ENCODE data around the gene ZNF142. TPM values are rescaled to one million over a fixed set of nuclear protein-coding genes. Genes with fewer than 3 reads are reported as not detected.

ZNF142 gene
- total and polyA plus RNA-seq, 2 of the 8 experiments (the other 6 are each of a cell fraction or from before 2014, with no cell fraction given): 9.4 to 32.5 TPM

- peaks cover 0 to 5% (median under 1%) of the 10 kb centered on the region in 4 experiments; a peak in 2 of 7 replicates for H3K4me1 ChIP-seq (replicated peaks in 1 of 4; ENCODE audit: control insufficient read depth in 3 of 4, insufficient read depth in 4 of 4, low read length in 3 of 4)
- peaks cover 5% of the 10 kb centered on the region; the same call in 1 of the 2 replicates for H3K23me2 ChIP-seq (ENCODE audit: low read depth, low read length)
- no peaks in the 10 kb centered on the region for H3K27me3 ChIP-seq (replicated peaks in 1 of 4; ENCODE audit: control insufficient read depth in 3 of 4, extremely low read depth in 1 of 4, insufficient read depth in 3 of 4, low read length in 3 of 4)
- TF ChIP-seq SAP30 (IDR thresholded peaks at IDR 0.05; ENCODE audit: insufficient read depth, insufficient replicate concordance, low read length): no peak
- TF ChIP-seq CHD1 (IDR thresholded peaks at IDR 0.05; ENCODE audit: low read depth, low read length): no peak
- no peak for TF ChIP-seq EP300 (IDR thresholded peaks at IDR 0.05; ENCODE audit: borderline replicate concordance in 1 of 2, low read depth in 2 of 2, low read length in 2 of 2)
- no peak for TF ChIP-seq RBBP5 (IDR thresholded peaks at IDR 0.05; ENCODE audit: borderline replicate concordance, low read depth, low read length)
- no peak for TF ChIP-seq SRF (IDR thresholded peaks at IDR 0.05; ENCODE audit: low read depth, low read length)
- no peak for TF ChIP-seq SIN3A (conservative IDR thresholded peaks at IDR 0.05 in 1 of 2, IDR thresholded peaks at IDR 0.05 in 1 of 2; ENCODE audit: low read depth in 1 of 2, low read length in 2 of 2)
- no peak for TF ChIP-seq PHF8 (conservative IDR thresholded peaks at IDR 0.05; ENCODE audit: low read depth, low read length)
- no peak for TF ChIP-seq BRCA1 (IDR thresholded peaks at IDR 0.05; ENCODE audit: low read depth, low read length)
- no peak for TF ChIP-seq RFX5 (IDR thresholded peaks at IDR 0.05; ENCODE audit: borderline replicate concordance, low read depth, low read length)
- TF ChIP-seq POLR2A (IDR thresholded peaks at IDR 0.05; ENCODE audit: control extremely low read depth in 1 of 2, low read depth in 2 of 2, low read length in 2 of 2): no peak
- TF ChIP-seq MAFK (IDR thresholded peaks at IDR 0.05; ENCODE audit: low read depth, low read length): no peak
- no peak for TF ChIP-seq KDM4A (IDR thresholded peaks at IDR 0.05; ENCODE audit: low read depth, low read length, severe bottlenecking)
- no peak for TF ChIP-seq NRF1 (IDR thresholded peaks at IDR 0.05; ENCODE audit: low read depth, low read length)
- no peak for TF ChIP-seq BCL11A (IDR thresholded peaks at IDR 0.05; ENCODE audit: low read depth in 2 of 2, low read length in 2 of 2)
- no peak for FAIRE-seq
- no peak overlapping the region for H2AFZ ChIP-seq (ENCODE audit: low read length)
- H2AK5ac ChIP-seq (ENCODE audit: low read depth, low read length): no peak overlapping the region
- H2BK120ac ChIP-seq (replicated peaks; ENCODE audit: low read depth, low read length): no peak overlapping the region
- H2BK15ac ChIP-seq (ENCODE audit: low read length): no peak overlapping the region
- POLR2A ChIA-PET (ENCODE audit: partially characterized antibody): no interaction called here
- 93% methylated on average over 7 of the region's 7 CpGs; no CpG with 5 or more reads in 1 of the 2 experiments for WGBS, 2 experiments (ENCODE audit: extremely low coverage in 1 of 2, insufficient coverage in 1 of 2, insufficient read length in 1 of 2, insufficient replicate concordance in 2 of 2, low coverage in 1 of 2, low lambda C conversion rate in 2 of 2, missing lambda C conversion rate in 1 of 2)
- H3K4me3 ChIP-seq (ENCODE audit: extremely low read depth in 1 of 4, insufficient read depth in 2 of 4, low read depth in 3 of 4, low read length in 4 of 4): no peak overlapping the region
- H4K8ac ChIP-seq (ENCODE audit: extremely low read depth, insufficient read depth, low read length): no peak overlapping the region
- H3K36me3 ChIP-seq (ENCODE audit: control insufficient read depth in 2 of 4, insufficient read depth in 4 of 4, low read length in 3 of 4): peaks cover 30 to 57% (median 46%) of the 10 kb centered on the region in 4 experiments
- H3K9me3 ChIP-seq (ENCODE audit: insufficient read depth in 2 of 2, low read depth in 1 of 2, low read length in 1 of 2): no peaks in the 10 kb centered on the region
- no peak for DNase-seq (ENCODE audit: low read depth in 1 of 2, low spot score in 2 of 2)
- no peak overlapping the region for H3K4me2 ChIP-seq (ENCODE audit: insufficient read depth in 1 of 2, low read depth in 2 of 2, low read length in 2 of 2)
- no peak overlapping the region for H4K5ac ChIP-seq (ENCODE audit: insufficient read length, low read depth, low read length)
- no peak overlapping the region for H3K23ac ChIP-seq (ENCODE audit: insufficient read length)
- no peak overlapping the region for H3K4ac ChIP-seq (replicated peaks; ENCODE audit: insufficient read length, low read depth, low read length)
- H3K14ac ChIP-seq (ENCODE audit: insufficient read length): no peak overlapping the region
- H4K20me1 ChIP-seq (replicated peaks in 1 of 2; ENCODE audit: control insufficient read depth in 1 of 2, insufficient read depth in 2 of 2, low read length in 2 of 2): no peaks in the 10 kb centered on the region
- H2BK20ac ChIP-seq (ENCODE audit: low read length): no peak overlapping the region
- peaks cover 2% of the 10 kb centered on the region; the same call in 1 of the 2 replicates for H3K79me1 ChIP-seq (ENCODE audit: low read depth, low read length)
- H3K18ac ChIP-seq (ENCODE audit: extremely low read depth, low read length): no peak overlapping the region
- H4K91ac ChIP-seq (replicated peaks; ENCODE audit: insufficient read length, low read length): no peak overlapping the region
- H3K27ac ChIP-seq (ENCODE audit: low read depth, low read length): no peak overlapping the region
- no peak overlapping the region for H2BK12ac ChIP-seq (ENCODE audit: low read depth, low read length)
- no peak overlapping the region for H3K56ac ChIP-seq (replicated peaks; ENCODE audit: insufficient read length, low read depth, low read length)
- H3K9ac ChIP-seq (replicated peaks in 1 of 4; ENCODE audit: extremely low read depth in 1 of 4, low read depth in 3 of 4, low read length in 3 of 4): no peak overlapping the region
- H3K79me2 ChIP-seq (ENCODE audit: control insufficient read depth in 1 of 2, insufficient read depth in 2 of 2, low read length in 2 of 2): 0 out of 4 replicates have a peak, but pooled peaks cover 0 to 6% of the 10 kb centered on the region in 2 experiments
- CTCF ChIA-PET (ENCODE audit: partially characterized antibody): interaction anchor here (1.2 to 1.9 kb wide), 2 partner anchors 18 to 183 kb away, joined by 4 to 6 read pairs; no protein-coding TSS in a partner anchor
- no peak overlapping the region for H2BK5ac ChIP-seq (ENCODE audit: low read depth, low read length)
Observed at GRCh38 chr2:218664653-218665052, 5.2 kb upstream of the ZNF142 start.

Data from H1 (cell line).